IPS-18a (cell line): ENCODE results near the gene FNDC10.

Source experiments
- H3K27ac ChIP-seq: one replicate; pipeline ENCODE4 v1.5.1; 2013; ENCODE audit warnings: low read length
- H3K27me3 ChIP-seq: one replicate; pipeline ENCODE4 v1.6.1; 2013; ENCODE audit warnings: mild to moderate bottlenecking, low read length; ENCODE audit not compliant: control insufficient read depth, insufficient read depth
- H3K36me3 ChIP-seq: one replicate; pipeline ENCODE4 v1.6.1; 2013; ENCODE audit warnings: low read depth, low read length; ENCODE audit not compliant: control insufficient read depth
- H3K4me1 ChIP-seq: one replicate; pipeline ENCODE4 v1.6.1; 2013; ENCODE audit warnings: low read depth, low read length; ENCODE audit not compliant: control insufficient read depth
- H3K4me3 ChIP-seq: one replicate; pipeline ENCODE4 v1.5.1; 2013; ENCODE audit warnings: low read length
- H3K9ac ChIP-seq: one replicate; pipeline ENCODE4 v1.6.1; 2013; ENCODE audit warnings: mild to moderate bottlenecking, low read length, moderate library complexity
- H3K9me3 ChIP-seq: one replicate; pipeline ENCODE4 v1.6.1; 2013; ENCODE audit warnings: low read depth, low read length; ENCODE audit not compliant: control insufficient read depth

Gene FNDC10

GRCh38 chr1:1618396-1619068 is 18.6 kb upstream of the FNDC10 start:
- Histone ChIP-seq H3K36me3 (no peaks in the 10 kb centered on the region), H3K9me3 (no peaks in the 10 kb centered on the region), H3K27me3 (no peaks in the 10 kb centered on the region), H3K4me1 (peaks cover 4% of the 10 kb centered on the region), H3K9ac (no peak overlapping the region), H3K4me3 (no peak overlapping the region), H3K27ac (no peak overlapping the region)

GRCh38 chr1:1617925-1618324 is 18.0 kb upstream of the FNDC10 start:
- Histone ChIP-seq H3K4me3 (no peak overlapping the region), H3K36me3 (no peaks in the 10 kb centered on the region), H3K27ac (no peak overlapping the region), H3K27me3 (no peaks in the 10 kb centered on the region), H3K9me3 (no peaks in the 10 kb centered on the region), H3K9ac (no peak overlapping the region), H3K4me1 (peaks cover 4% of the 10 kb centered on the region)

- H3K4me1 ChIP-seq: peaks cover 4% of the 10 kb centered on the region
- H3K9ac ChIP-seq: no peak overlapping the region
- no peaks in the 10 kb centered on the region for H3K27me3 ChIP-seq
- no peak overlapping the region for H3K27ac ChIP-seq
- no peaks in the 10 kb centered on the region for H3K36me3 ChIP-seq
- no peak overlapping the region for H3K4me3 ChIP-seq
- no peaks in the 10 kb centered on the region for H3K9me3 ChIP-seq
Observed at GRCh38 chr1:1617516-1617915, 17.6 kb upstream of the FNDC10 start.

- Histone ChIP-seq H3K36me3 (no peaks in the 10 kb centered on the region), H3K4me1 (peaks cover 4% of the 10 kb centered on the region), H3K4me3 (peak overlapping the region; percentile 87), H3K27me3 (no peaks in the 10 kb centered on the region), H3K9ac (no peak overlapping the region), H3K27ac (no peak overlapping the region), H3K9me3 (no peaks in the 10 kb centered on the region)
Observed at GRCh38 chr1:1616838-1617237, 16.9 kb upstream of the FNDC10 start.

- Histone ChIP-seq H3K4me1 (peaks cover 4% of the 10 kb centered on the region), H3K27ac (no peak overlapping the region), H3K27me3 (no peaks in the 10 kb centered on the region), H3K36me3 (no peaks in the 10 kb centered on the region), H3K9me3 (no peaks in the 10 kb centered on the region), H3K9ac (peak overlapping the region; percentile 94), H3K4me3 (peak overlapping the region; percentile 87)
Observed at GRCh38 chr1:1616045-1616790, 16.3 kb upstream of the FNDC10 start.

- Histone ChIP-seq H3K9me3 (no peaks in the 10 kb centered on the region), H3K4me3 (peak within 1 kb of the TSS; percentile 87), H3K9ac (peak within 1 kb of the TSS; percentile 94), H3K27me3 (no peaks in the 10 kb centered on the region), H3K36me3 (no peaks in the 10 kb centered on the region), H3K27ac (peak within 1 kb of the TSS; percentile 85), H3K4me1 (peaks cover 4% of the 10 kb centered on the region)
Observed at GRCh38 chr1:1615256-1616044, 15.5 kb upstream of the FNDC10 start, which contains the start of gene MIB2. MIB2 (plus strand) TSS chr1:1615500; CDS start chr1:1623453, 7,953 bp downstream.

GRCh38 chr1:1614954-1615255 is 15.0 kb upstream of the FNDC10 start:
- no peaks in the 10 kb centered on the region for H3K9me3 ChIP-seq
- H3K4me3 ChIP-seq: peak overlapping the region; percentile 87
- peak overlapping the region; percentile 94 for H3K9ac ChIP-seq
- H3K4me1 ChIP-seq: peaks cover 4% of the 10 kb centered on the region
- H3K27me3 ChIP-seq: no peaks in the 10 kb centered on the region
- H3K27ac ChIP-seq: no peak overlapping the region
- no peaks in the 10 kb centered on the region for H3K36me3 ChIP-seq

- no peak overlapping the region for H3K27ac ChIP-seq
- H3K27me3 ChIP-seq: no peaks in the 10 kb centered on the region
- H3K4me1 ChIP-seq: peaks cover 4% of the 10 kb centered on the region
- peak overlapping the region; percentile 94 for H3K9ac ChIP-seq
- H3K36me3 ChIP-seq: no peaks in the 10 kb centered on the region
- peak overlapping the region; percentile 87 for H3K4me3 ChIP-seq
- H3K9me3 ChIP-seq: no peaks in the 10 kb centered on the region
Observed at GRCh38 chr1:1614204-1614953, 14.4 kb upstream of the FNDC10 start.

GRCh38 chr1:1613509-1614082 is 13.7 kb upstream of the FNDC10 start:
- H3K9ac ChIP-seq: no peak overlapping the region
- no peaks in the 10 kb centered on the region for H3K27me3 ChIP-seq
- no peaks in the 10 kb centered on the region for H3K36me3 ChIP-seq
- H3K4me3 ChIP-seq: no peak overlapping the region
- H3K9me3 ChIP-seq: no peaks in the 10 kb centered on the region
- H3K4me1 ChIP-seq: peaks cover 4% of the 10 kb centered on the region
- H3K27ac ChIP-seq: no peak overlapping the region

GRCh38 chr1:1612104-1612400 is 12.1 kb upstream of the FNDC10 start:
- Histone ChIP-seq H3K36me3 (no peaks in the 10 kb centered on the region), H3K9me3 (no peaks in the 10 kb centered on the region), H3K9ac (no peak overlapping the region), H3K27me3 (no peaks in the 10 kb centered on the region), H3K27ac (no peak overlapping the region), H3K4me3 (no peak overlapping the region), H3K4me1 (peaks cover 4% of the 10 kb centered on the region)

GRCh38 chr1:1610796-1611195 is 10.9 kb upstream of the FNDC10 start:
- no peak overlapping the region for H3K9ac ChIP-seq

More at GRCh38 chr1:1610796-1611195, 10.9 kb upstream of the FNDC10 start:
- H3K9me3 ChIP-seq: no peaks in the 10 kb centered on the region
- H3K27me3 ChIP-seq: no peaks in the 10 kb centered on the region
- no peak overlapping the region for H3K27ac ChIP-seq
- H3K4me1 ChIP-seq: peaks cover 4% of the 10 kb centered on the region
- no peaks in the 10 kb centered on the region for H3K36me3 ChIP-seq
- no peak overlapping the region for H3K4me3 ChIP-seq
